WERI-Rb-1 (cell line): ENCODE data around the gene KATNA1.

Experiments
- DNase-seq: peaks from one replicate; pipeline ENCODE4 v3.0.0-alpha.2; 2020
- H3K27ac ChIP-seq: fragments of 250-450 bp; sonication (Bioruptor Pico); 2 replicates; pipeline ENCODE4 v1.5.1; 2020; ENCODE audit warnings: mild to moderate bottlenecking, moderate library complexity
- H3K27me3 ChIP-seq: fragments of 250-450 bp; sonication (Bioruptor Pico); 2 replicates; pipeline ENCODE4 v1.5.1; 2021; ENCODE audit warnings: mild to moderate bottlenecking, low read depth, moderate library complexity; ENCODE audit not compliant: insufficient read depth, severe bottlenecking
- H3K36me3 ChIP-seq: fragments of 250-450 bp; sonication (Bioruptor Pico); 2 replicates; pipeline ENCODE4 v1.5.1; 2020; ENCODE audit warnings: mild to moderate bottlenecking, moderate library complexity
- H3K4me3 ChIP-seq: 2 replicates; pipeline ENCODE4 v1.5.1; 2011; ENCODE audit warnings: low read depth, mild to moderate bottlenecking, control low read depth, low read length
- H3K9me3 ChIP-seq: fragments of 250-450 bp; sonication (Bioruptor Pico); 2 replicates; pipeline ENCODE4 v1.5.1; 2021; ENCODE audit warnings: mild to moderate bottlenecking, moderate library complexity; ENCODE audit not compliant: severe bottlenecking
- CTCF ChIP-seq: IDR thresholded peaks from 2 replicates; pipeline ENCODE4 v1.5.1; 2011; ENCODE audit warnings: low read depth, mild to moderate bottlenecking, control low read depth, inconsistent platforms, low read length

The KATNA1 gene

GRCh38 chr6:149567945-149568585 lies 80.4 kb downstream of the KATNA1 start:
- Histone ChIP-seq H3K4me3 (no peak overlapping the region), H3K27ac (no peak overlapping the region), H3K36me3 (peaks cover 5% of the 10 kb centered on the region), H3K27me3 (no peaks in the 10 kb centered on the region), H3K9me3 (no peaks in the 10 kb centered on the region)
- no peak for TF ChIP-seq CTCF
- no peak for DNase-seq

- H3K27me3 ChIP-seq = no peaks in the 10 kb centered on the region
- no peak overlapping the region for H3K27ac ChIP-seq
- H3K36me3 ChIP-seq = peaks cover 2% of the 10 kb centered on the region; the same call in 1 of the 2 replicates
- no peaks in the 10 kb centered on the region for H3K9me3 ChIP-seq
- H3K4me3 ChIP-seq = peak overlapping the region; percentile 83
- DNase-seq = no peak
- no peak for TF ChIP-seq CTCF
Measured at GRCh38 chr6:149567194-149567586, 81.3 kb downstream of the KATNA1 start.

GRCh38 chr6:149566410-149567193 lies 81.9 kb downstream of the KATNA1 start:
- H3K9me3 ChIP-seq = no peaks in the 10 kb centered on the region
- peak overlapping the region; percentile 83 for H3K4me3 ChIP-seq
- H3K27ac ChIP-seq = peak overlapping the region; percentile 88
- no peak for TF ChIP-seq CTCF
- DNase-seq = peak; percentile 53
- H3K27me3 ChIP-seq = no peaks in the 10 kb centered on the region
- peaks cover 2% of the 10 kb centered on the region; the same call in 1 of the 2 replicates for H3K36me3 ChIP-seq

- no peaks in the 10 kb centered on the region for H3K27me3 ChIP-seq
- H3K4me3 ChIP-seq = peak within 1 kb of the TSS; percentile 93
- TF ChIP-seq CTCF = peak; percentile 79
- peaks cover 2% of the 10 kb centered on the region; the same call in 1 of the 2 replicates for H3K36me3 ChIP-seq
- peak; percentile 95 for DNase-seq
- H3K9me3 ChIP-seq = no peaks in the 10 kb centered on the region
- H3K27ac ChIP-seq = peak within 1 kb of the TSS; percentile 88
Measured at GRCh38 chr6:149565527-149566409, 82.7 kb downstream of the KATNA1 start, which contains the start of gene GINM1. Gene GINM1, plus strand, starts transcription at chr6:149566375. Its CDS starts 40 bp downstream, at chr6:149566415.

- H3K9me3 ChIP-seq = no peaks in the 10 kb centered on the region
- H3K36me3 ChIP-seq = peaks cover 2% of the 10 kb centered on the region; the same call in 1 of the 2 replicates
- no peak overlapping the region for H3K4me3 ChIP-seq
- DNase-seq = no peak
- TF ChIP-seq CTCF = no peak
- no peaks in the 10 kb centered on the region for H3K27me3 ChIP-seq
- no peak overlapping the region for H3K27ac ChIP-seq
Measured at GRCh38 chr6:149563928-149564325, 84.6 kb downstream of the KATNA1 start.
